ENCODE measurements around the gene ZNF860.

GRCh38 chr3:32026593-32026992 lies 45.0 kb downstream of the ZNF860 start:
- TF ChIP-seq CTCF (IDR thresholded peaks at IDR 0.05) (no peak), POLR2AphosphoS5 (IDR thresholded peaks at IDR 0.05) (no peak), POLR2A (IDR thresholded peaks at IDR 0.05) (no peak)

Measured in prostate gland (tissue), 2 donors.